ENCODE data around the gene ZNF124. TPM values are rescaled to one million over a fixed set of nuclear protein-coding genes. Genes with fewer than 3 reads are reported as not detected.
"Not testable (repeated sequence)": the region's sequence is repeated elsewhere in the genome, so short reads cannot be mapped to it uniquely, and the experiment has no call there.

Gene ZNF124
- total RNA-seq (10 to 100 TPM; 25.0 to 26.8 TPM), polyA plus RNA-seq (1 to 10 TPM; 6.6 to 9.2 TPM)

GRCh38 chr1:247171875-247172563, at the start of gene ZNF124:
Gene ZNF124, minus strand, starts transcription at chr1:247172020. Its CDS starts 143 bp downstream, at chr1:247171877.
- Mint-ChIP-seq H3K4me1 (peaks cover 16 to 23% (median 20%) of the 10 kb centered on the region in 4 donors), H3K4me3 (peak within 1 kb of the TSS in 2 of 8 donors; percentile 35 to 53), H3K27ac (peak within 1 kb of the TSS in 5 of 7 donors; percentile 52 to 80 (median 60)), H3K9me3 (peaks cover under 1 to 20% (median 10%) of the 10 kb centered on the region in 8 donors), H3K36me3 (peaks cover 13 to 16% of the 10 kb centered on the region in 2 donors)
- CTCF ChIA-PET (ENCODE audit: partially characterized antibody); H3K27me3 Mint-ChIP-seq; H3K27ac ChIP-seq (ENCODE audit: low read depth, low read length); H3K9me3 ChIP-seq (ENCODE audit: control insufficient read depth in 1 of 2, low read length in 2 of 2); H3K36me3 ChIP-seq (ENCODE audit: insufficient read depth, low read length); H3K27me3 ChIP-seq (ENCODE audit: insufficient read depth, low read length); H3K4me1 ChIP-seq (ENCODE audit: insufficient read depth, low read length); POLR2A ChIA-PET (ENCODE audit: partially characterized antibody); H3K4me3 ChIP-seq (ENCODE audit: low read length in 2 of 2): not testable (repeated sequence)
- peak in 4 of 5 donors; percentile 15 to 26 (median 24) for DNase-seq
- intact Hi-C loops (cut with micrococcal nuclease) = loop anchor here (2.0 kb wide), 1 partner anchor 39 kb away; no protein-coding TSS in a partner anchor

DNA sequence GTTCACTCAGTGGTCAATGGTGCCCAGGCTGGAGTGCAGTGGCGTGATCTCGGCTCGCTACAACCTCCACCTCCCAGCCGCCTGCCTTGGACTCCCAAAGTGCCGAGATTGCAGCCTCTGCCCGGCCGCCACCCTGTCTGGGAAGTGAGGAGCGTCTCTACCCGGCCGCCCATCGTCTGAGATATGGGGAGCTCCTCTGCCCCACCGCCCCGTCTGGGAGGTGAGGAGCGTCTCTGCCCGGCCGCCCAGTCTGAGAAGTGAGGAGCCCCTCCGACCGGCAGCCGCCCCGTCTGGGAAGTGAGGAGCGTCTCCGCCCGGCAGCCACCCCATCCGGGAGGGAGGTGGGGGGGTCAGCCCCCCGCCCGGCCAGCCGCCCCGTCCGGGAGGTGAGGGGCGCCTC, 48.5 kb upstream of the ZNF124 start:
- DNase-seq; intact Hi-C loops (cut with micrococcal nuclease); H3K36me3 Mint-ChIP-seq; H3K9me3 ChIP-seq (ENCODE audit: control insufficient read depth in 1 of 2, low read length in 2 of 2); CTCF ChIA-PET (ENCODE audit: partially characterized antibody); H3K4me3 ChIP-seq (ENCODE audit: low read length in 2 of 2); H3K36me3 ChIP-seq (ENCODE audit: insufficient read depth, low read length); H3K4me1 Mint-ChIP-seq; H3K27ac Mint-ChIP-seq; POLR2A ChIA-PET (ENCODE audit: partially characterized antibody); H3K4me3 Mint-ChIP-seq; H3K4me1 ChIP-seq (ENCODE audit: insufficient read depth, low read length); H3K27ac ChIP-seq (ENCODE audit: low read depth, low read length); H3K27me3 ChIP-seq (ENCODE audit: insufficient read depth, low read length): not testable (repeated sequence)
- H3K27me3 Mint-ChIP-seq = peaks cover 18 to 24% of the 10 kb centered on the region in 2 donors
- H3K9me3 Mint-ChIP-seq = peaks cover 5 to 27% (median 19%) of the 10 kb centered on the region in 8 donors

GRCh38 chr1:247218121-247218651, 46.4 kb upstream of the ZNF124 start:
- H3K27ac Mint-ChIP-seq = no peak overlapping the region

DNA sequence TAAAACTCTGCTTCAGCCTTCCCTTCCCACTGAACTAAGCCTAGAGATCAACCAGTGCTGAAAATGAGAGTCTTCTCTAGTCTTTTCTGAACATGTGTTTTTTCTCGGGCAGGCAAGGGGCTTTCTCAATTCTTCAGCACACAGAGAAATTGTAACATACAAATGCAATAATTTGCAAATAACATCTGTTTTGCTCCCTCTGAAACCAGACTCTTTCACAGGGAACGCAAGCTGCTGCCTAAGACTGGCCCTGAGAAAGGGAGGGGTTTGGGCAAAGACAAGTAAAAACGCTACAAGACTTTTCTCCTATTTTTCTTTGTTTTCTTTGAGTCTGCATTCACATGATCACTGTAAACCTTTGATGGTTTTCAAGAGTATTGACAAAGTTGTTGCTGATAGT, 44.4 kb upstream of the ZNF124 start:
- peaks cover 3% of the 10 kb centered on the region in 2 donors for H3K27me3 Mint-ChIP-seq
- Histone ChIP-seq H3K4me1 (ENCODE audit: insufficient read depth, low read length) (peaks cover 25% of the 10 kb centered on the region), H3K36me3 (ENCODE audit: insufficient read depth, low read length) (no peaks in the 10 kb centered on the region), H3K27me3 (ENCODE audit: insufficient read depth, low read length) (no peaks in the 10 kb centered on the region), H3K9me3 (ENCODE audit: control insufficient read depth in 1 of 2, low read length in 2 of 2) (no peaks in the 10 kb centered on the region), H3K4me3 (ENCODE audit: low read length in 2 of 2) (no peak overlapping the region), H3K27ac (ENCODE audit: low read depth, low read length) (no peak overlapping the region)
- peaks cover 0 to 3% (median 0%) of the 10 kb centered on the region in 8 donors for H3K9me3 Mint-ChIP-seq
- POLR2A ChIA-PET (ENCODE audit: partially characterized antibody) = no interaction called here
- intact Hi-C loops (cut with micrococcal nuclease) = loop anchor here (10.0 kb wide), 1 partner anchor 179 kb away; no protein-coding TSS in a partner anchor
- H3K27ac Mint-ChIP-seq = no peak overlapping the region
- H3K36me3 Mint-ChIP-seq = no peaks in the 10 kb centered on the region
- H3K4me1 Mint-ChIP-seq = peaks cover 18 to 31% (median 26%) of the 10 kb centered on the region in 4 donors
- no peak for DNase-seq
- CTCF ChIA-PET (ENCODE audit: partially characterized antibody) = no interaction called here
- peak overlapping the region in 4 of 8 donors; percentile 17 to 64 (median 57) for H3K4me3 Mint-ChIP-seq

More at GRCh38 chr1:247218121-247218651, 46.4 kb upstream of the ZNF124 start:
- Mint-ChIP-seq H3K4me3 (no peak overlapping the region), H3K36me3 (peaks cover 0 to 4% of the 10 kb centered on the region in 2 donors), H3K4me1 (peaks cover 2 to 14% (median 7%) of the 10 kb centered on the region in 4 donors), H3K9me3 (peaks cover 0 to 11% (median 4%) of the 10 kb centered on the region in 8 donors), H3K27me3 (peaks cover 10 to 12% of the 10 kb centered on the region in 2 donors)
- CTCF ChIA-PET (ENCODE audit: partially characterized antibody) = no interaction called here
- no peak for DNase-seq
- no peaks in the 10 kb centered on the region for H3K36me3 ChIP-seq (ENCODE audit: insufficient read depth, low read length)
- H3K27ac ChIP-seq (ENCODE audit: low read depth, low read length) = no peak overlapping the region
- no peak overlapping the region for H3K4me3 ChIP-seq (ENCODE audit: low read length in 2 of 2)
- peaks cover 6% of the 10 kb centered on the region for H3K4me1 ChIP-seq (ENCODE audit: insufficient read depth, low read length)
- intact Hi-C loops (cut with micrococcal nuclease) = loop anchor here (10.0 kb wide), 1 partner anchor 177 kb away; no protein-coding TSS in a partner anchor
- no peaks in the 10 kb centered on the region for H3K27me3 ChIP-seq (ENCODE audit: insufficient read depth, low read length)
- no peaks in the 10 kb centered on the region for H3K9me3 ChIP-seq (ENCODE audit: control insufficient read depth in 1 of 2, low read length in 2 of 2)
- POLR2A ChIA-PET (ENCODE audit: partially characterized antibody) = no interaction called here

DNA sequence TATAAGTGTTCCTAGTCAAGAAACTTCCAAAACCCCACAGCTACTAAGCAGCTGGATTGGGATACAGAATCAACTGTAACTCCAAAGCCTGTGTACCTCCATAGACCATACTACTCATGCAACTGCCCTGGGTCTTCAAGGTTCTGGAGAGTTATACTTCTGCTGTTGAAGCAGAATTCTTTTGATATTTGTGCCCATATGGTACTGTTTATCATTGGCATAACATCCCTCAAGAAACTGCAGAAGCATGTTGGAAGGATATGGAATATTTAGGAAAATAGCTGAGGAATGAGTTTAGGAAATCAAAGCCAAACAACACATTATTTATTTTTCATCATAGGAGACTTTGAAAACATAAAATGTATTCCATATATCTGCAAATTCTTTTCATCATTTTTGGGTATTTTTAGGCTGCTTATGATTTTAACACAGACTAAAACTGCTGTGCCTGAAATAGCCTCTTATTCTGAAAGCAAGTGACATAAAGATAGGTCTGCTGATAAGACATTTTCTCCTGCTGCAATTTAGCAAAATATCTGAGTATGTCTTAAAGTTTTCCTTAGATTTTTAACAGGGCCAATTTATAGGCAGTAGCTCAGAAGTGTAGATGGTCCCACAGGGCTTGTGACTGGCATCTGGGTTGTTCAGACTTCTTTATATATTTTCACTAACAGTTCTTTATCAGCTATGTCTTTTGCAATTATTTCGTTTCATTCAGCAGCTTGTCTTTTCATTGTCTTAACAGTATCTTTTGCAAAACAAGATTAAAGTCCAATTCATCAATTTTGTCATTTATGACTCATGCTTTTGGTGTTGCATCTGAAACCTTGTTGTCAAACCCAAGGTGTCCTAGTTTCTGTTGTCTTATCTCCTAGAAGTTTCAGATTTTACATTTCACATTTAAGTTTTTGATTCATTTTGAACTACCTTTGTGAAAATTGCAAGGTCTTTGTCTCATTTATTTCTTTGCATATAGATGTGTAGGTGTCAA, 41.1 kb upstream of the ZNF124 start:
- Histone ChIP-seq H3K4me1 (ENCODE audit: insufficient read depth, low read length) (peaks cover 50% of the 10 kb centered on the region), H3K9me3 (ENCODE audit: control insufficient read depth in 1 of 2, low read length in 2 of 2) (no peaks in the 10 kb centered on the region), H3K27me3 (ENCODE audit: insufficient read depth, low read length) (no peaks in the 10 kb centered on the region), H3K4me3 (ENCODE audit: low read length in 2 of 2) (no peak overlapping the region), H3K27ac (ENCODE audit: low read depth, low read length) (no peak overlapping the region), H3K36me3 (ENCODE audit: insufficient read depth, low read length) (no peaks in the 10 kb centered on the region)
- H3K9me3 Mint-ChIP-seq = peaks cover 0 to under 1% (median 0%) of the 10 kb centered on the region in 8 donors
- CTCF ChIA-PET (ENCODE audit: partially characterized antibody) = interaction anchor here (1.2 kb wide), 1 partner anchor 160 kb away, joined by 3 read pairs; no protein-coding TSS in a partner anchor
- H3K27ac Mint-ChIP-seq = peak overlapping the region in 6 of 7 donors; percentile 15 to 95 (median 73)
- no peak for DNase-seq
- intact Hi-C loops (cut with micrococcal nuclease) = loop anchor here (10.0 kb wide), 1 partner anchor 182 kb away; no protein-coding TSS in a partner anchor
- peaks cover 36 to 56% (median 50%) of the 10 kb centered on the region in 4 donors for H3K4me1 Mint-ChIP-seq
- peaks cover under 1 to 17% of the 10 kb centered on the region in 2 donors for H3K36me3 Mint-ChIP-seq
- H3K4me3 Mint-ChIP-seq = peak overlapping the region in 4 of 8 donors; percentile 5 to 81 (median 60)
- POLR2A ChIA-PET (ENCODE audit: partially characterized antibody) = interaction anchor here (1.3 to 1.4 kb wide), 2 partner anchors 135 to 177 kb away, joined by 3 read pairs; partner anchors contain the start of gene ZNF670
- H3K27me3 Mint-ChIP-seq = peaks cover under 1% of the 10 kb centered on the region in 2 donors

DNA sequence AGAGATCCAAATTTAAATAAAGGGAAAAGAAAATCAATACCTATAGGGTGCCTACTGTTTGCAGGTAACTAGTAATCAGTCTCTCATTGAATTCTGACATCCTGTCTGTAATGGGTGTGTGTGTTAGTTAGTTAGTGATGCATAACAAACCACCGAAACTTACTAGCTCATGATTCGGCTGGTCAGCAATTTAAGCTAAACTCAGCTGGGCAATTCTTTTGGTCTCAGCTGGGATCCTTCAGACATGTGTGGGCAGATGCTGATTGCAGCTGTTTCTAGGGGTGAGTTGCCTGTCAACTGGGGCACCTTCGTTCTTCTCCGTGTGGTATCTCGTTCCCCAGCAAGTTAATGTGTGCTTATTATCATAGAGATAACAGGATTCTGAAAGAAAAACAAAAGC, 40.2 kb upstream of the ZNF124 start:
- H3K27ac Mint-ChIP-seq = peak overlapping the region; percentile 13 to 97 (median 87)

More for the DNA sequence above, 40.2 kb upstream of the ZNF124 start:
- Histone ChIP-seq H3K4me1 (ENCODE audit: insufficient read depth, low read length) (peaks cover 59% of the 10 kb centered on the region), H3K9me3 (ENCODE audit: control insufficient read depth in 1 of 2, low read length in 2 of 2) (no peaks in the 10 kb centered on the region), H3K36me3 (ENCODE audit: insufficient read depth, low read length) (no peaks in the 10 kb centered on the region), H3K27me3 (ENCODE audit: insufficient read depth, low read length) (no peaks in the 10 kb centered on the region), H3K27ac (ENCODE audit: low read depth, low read length) (no peak overlapping the region), H3K4me3 (ENCODE audit: low read length in 2 of 2) (no peak overlapping the region)
- Mint-ChIP-seq H3K4me1 (peaks cover 43 to 65% (median 59%) of the 10 kb centered on the region in 4 donors), H3K4me3 (peak overlapping the region; percentile 44 to 81 (median 72)), H3K9me3 (peaks cover 0 to 3% (median 0%) of the 10 kb centered on the region in 8 donors), H3K36me3 (peaks cover 10 to 24% of the 10 kb centered on the region in 2 donors), H3K27me3 (no peaks in the 10 kb centered on the region)
- no peak for DNase-seq
- POLR2A ChIA-PET (ENCODE audit: partially characterized antibody) = interaction anchor here (1.3 kb wide), 1 partner anchor 178 kb away, joined by 3 read pairs; no protein-coding TSS in a partner anchor
- CTCF ChIA-PET (ENCODE audit: partially characterized antibody) = no interaction called here
- intact Hi-C loops (cut with micrococcal nuclease) = loop anchor here (10.0 kb wide), 1 partner anchor 183 kb away; no protein-coding TSS in a partner anchor
